SK-N-SH (cell line): Measurements from ENCODE around the gene DELE1.

Experiments
- CHD2 ChIP-seq: fragments of 150-350 bp; IDR thresholded peaks from 2 replicates; pipeline ENCODE4 v1.6.1; 2018; ENCODE audit warnings: low read length; ENCODE audit not compliant: partially characterized antibody
- FOSL2 ChIP-seq: IDR thresholded peaks from 2 replicates; pipeline ENCODE4 v1.4.0; 2012; ENCODE audit warnings: low read depth, mild to moderate bottlenecking, moderate library complexity, borderline replicate concordance
- FOXM1 ChIP-seq: IDR thresholded peaks from 2 replicates; pipeline ENCODE4 v1.4.0; 2012; ENCODE audit warnings: low read depth, mild to moderate bottlenecking
- GABPA ChIP-seq: IDR thresholded peaks from 2 replicates; pipeline ENCODE4 v1.4.0; 2012; ENCODE audit warnings: low read depth, mild to moderate bottlenecking
- JUND ChIP-seq: IDR thresholded peaks from 2 replicates; pipeline ENCODE4 v1.4.0; 2012
- RAD21 ChIP-seq: IDR thresholded peaks from 2 replicates; pipeline ENCODE4 v1.6.1; 2012; ENCODE audit warnings: mild to moderate bottlenecking, low read length
- TF ChIP-seq, protein P1 (sequence below): fragments of 200-600 bp; sonication (generic); IDR thresholded peaks from 2 replicates; pipeline ENCODE4 v1.6.1; 2017; ENCODE audit warnings: antibody characterized with exemption, mild to moderate bottlenecking, moderate library complexity

DNA sequence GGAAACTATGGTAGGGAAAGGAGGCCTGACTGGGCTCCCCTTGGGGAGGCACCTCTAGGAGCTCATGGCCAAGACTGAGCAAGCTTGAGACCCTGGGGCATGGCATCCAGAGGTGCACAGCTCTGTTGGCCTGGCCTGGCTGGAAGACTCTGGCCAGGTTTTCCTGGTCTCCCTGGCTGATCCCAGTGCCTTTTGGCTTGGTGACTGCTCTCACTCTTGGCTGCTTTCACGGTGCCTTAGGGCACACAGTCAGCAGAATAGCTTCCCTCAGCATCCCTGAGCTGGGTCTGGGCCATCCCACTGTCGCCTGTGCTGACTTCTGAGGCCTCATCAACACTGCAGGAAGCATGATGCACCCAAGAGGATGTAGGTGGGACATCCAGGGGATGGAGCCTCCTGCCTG, 13.4 kb upstream of the DELE1 start:
- TF ChIP-seq GABPA (no peak), FOSL2 (no peak), FOXM1 (no peak), JUND (no peak), RAD21 (no peak), CHD2 (no peak)
- TF ChIP-seq, protein P1, sequence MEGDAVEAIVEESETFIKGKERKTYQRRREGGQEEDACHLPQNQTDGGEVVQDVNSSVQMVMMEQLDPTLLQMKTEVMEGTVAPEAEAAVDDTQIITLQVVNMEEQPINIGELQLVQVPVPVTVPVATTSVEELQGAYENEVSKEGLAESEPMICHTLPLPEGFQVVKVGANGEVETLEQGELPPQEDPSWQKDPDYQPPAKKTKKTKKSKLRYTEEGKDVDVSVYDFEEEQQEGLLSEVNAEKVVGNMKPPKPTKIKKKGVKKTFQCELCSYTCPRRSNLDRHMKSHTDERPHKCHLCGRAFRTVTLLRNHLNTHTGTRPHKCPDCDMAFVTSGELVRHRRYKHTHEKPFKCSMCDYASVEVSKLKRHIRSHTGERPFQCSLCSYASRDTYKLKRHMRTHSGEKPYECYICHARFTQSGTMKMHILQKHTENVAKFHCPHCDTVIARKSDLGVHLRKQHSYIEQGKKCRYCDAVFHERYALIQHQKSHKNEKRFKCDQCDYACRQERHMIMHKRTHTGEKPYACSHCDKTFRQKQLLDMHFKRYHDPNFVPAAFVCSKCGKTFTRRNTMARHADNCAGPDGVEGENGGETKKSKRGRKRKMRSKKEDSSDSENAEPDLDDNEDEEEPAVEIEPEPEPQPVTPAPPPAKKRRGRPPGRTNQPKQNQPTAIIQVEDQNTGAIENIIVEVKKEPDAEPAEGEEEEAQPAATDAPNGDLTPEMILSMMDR: no peak
